Calu3 (cell line): ENCODE results near the gene NDUFA5. TPM values are rescaled to one million over a fixed set of nuclear protein-coding genes. Genes with fewer than 3 reads are reported as not detected.

Experiments
- BruUV-seq: library from RNA; stranded (reverse); fragments of 400-500 nt; replicated peaks from 2 replicates; lab custom pipeline; 2021; lab: Mats Ljungman, UMichigan
- CTCF ChIA-PET: fragments of 300-600 bp; sonication (Branson Sonifier 250); formaldehyde crosslinking; loops from one replicate; lab custom pipeline; 2022; ENCODE audit warnings: antibody characterized with exemption; lab: Charles Lee
- DNase-seq: peaks from one replicate; pipeline ENCODE4 v3.0.0; 2022
- H3K27ac Mint-ChIP-seq: one replicate; pipeline ENCODE4 v1.8.0; 2022; ENCODE audit warnings: mixed read lengths; ENCODE audit not compliant: unreplicated experiment
- H3K27me3 Mint-ChIP-seq: one replicate; pipeline ENCODE4 v1.8.0; 2022; ENCODE audit warnings: mixed read lengths; ENCODE audit not compliant: unreplicated experiment
- H3K36me3 Mint-ChIP-seq: one replicate; pipeline ENCODE4 v1.8.0; 2022; ENCODE audit warnings: mild to moderate bottlenecking, moderate library complexity, mixed read lengths; ENCODE audit not compliant: insufficient read depth, unreplicated experiment
- H3K4me1 Mint-ChIP-seq: one replicate; pipeline ENCODE4 v1.8.0; 2022; ENCODE audit warnings: mild to moderate bottlenecking, low read depth, mixed read lengths; ENCODE audit not compliant: unreplicated experiment
- H3K4me3 Mint-ChIP-seq: one replicate; pipeline ENCODE4 v1.8.0; 2022; ENCODE audit warnings: mild to moderate bottlenecking, low read depth, moderate library complexity, mixed read lengths; ENCODE audit not compliant: unreplicated experiment
- H3K9me3 Mint-ChIP-seq: one replicate; pipeline ENCODE4 v1.8.0; 2022; ENCODE audit warnings: low read depth, mixed read lengths; ENCODE audit not compliant: unreplicated experiment
- CTCF ChIP-seq: fragments of 200-600 bp; IDR thresholded peaks from one replicate; pipeline ENCODE4 v1.8.0; 2022; ENCODE audit warnings: antibody characterized with exemption; ENCODE audit not compliant: unreplicated experiment
- intact Hi-C: fragments of 100-400 bp; cut with micrococcal nuclease; formaldehyde crosslinking; loops from one replicate; pipeline ENCODE4 v1.10.0; 2022; ENCODE audit not compliant: unreplicated experiment
- total RNA-seq: library from RNA; stranded (reverse); gene quantifications from 2 replicates; pipeline ENCODE4 v1.2.3, GENCODE V29; 2022

Gene NDUFA5
- total RNA-seq, 1 experiment from 2014 or later, result 75.1 TPM

DNA sequence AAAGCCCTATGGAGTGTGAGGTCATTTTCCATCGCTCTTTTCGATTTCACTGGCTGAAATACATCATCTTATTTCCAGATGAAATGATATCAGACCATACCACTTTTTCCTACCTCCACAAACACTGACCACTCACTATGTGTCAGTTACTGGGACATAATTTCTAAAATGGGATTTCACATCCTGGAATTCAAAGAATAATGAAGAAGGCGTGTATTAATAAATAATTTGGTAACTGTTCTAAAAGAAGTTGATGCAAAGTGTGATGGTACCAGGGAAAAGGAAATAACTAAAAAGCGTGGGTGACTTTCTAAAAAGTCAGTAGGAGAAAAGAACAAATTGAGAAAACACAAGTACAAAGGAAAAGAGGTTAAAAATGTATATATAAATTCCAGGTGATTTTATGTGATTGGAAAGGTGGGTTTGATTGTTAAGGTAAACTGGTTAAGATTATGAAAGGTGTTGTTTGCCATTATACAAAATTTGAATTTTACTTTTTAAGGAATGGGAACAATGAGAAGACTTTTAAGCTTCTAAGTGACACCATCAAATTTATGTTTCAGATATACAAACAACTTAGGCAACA lies 764 bp upstream of the NDUFA5 start:
- intact Hi-C loops, result no loop called here
- no peaks in the 10 kb centered on the region for H3K4me1 Mint-ChIP-seq

GRCh38 chr7:123557016-123557397 lies 611 bp downstream of the NDUFA5 start:
- Mint-ChIP-seq H3K4me3 (no peak overlapping the region), H3K27me3 (no peaks in the 10 kb centered on the region), H3K27ac (no peak overlapping the region), H3K9me3 (no peaks in the 10 kb centered on the region), H3K36me3 (peaks cover 10% of the 10 kb centered on the region), H3K4me1 (no peaks in the 10 kb centered on the region)
- intact Hi-C loops, result no loop called here
- no peak for TF ChIP-seq CTCF
- CTCF ChIA-PET, result interaction anchor here (0.5 to 1.9 kb wide), 3 partner anchors 10 to 459 kb away, joined by 3 to 7 read pairs (median 5); no protein-coding TSS in a partner anchor
- TSS peak; percentile 35 for BruUV-seq
- no peak for DNase-seq

More for the DNA sequence above, 764 bp upstream of the NDUFA5 start:
- Mint-ChIP-seq H3K9me3 (no peaks in the 10 kb centered on the region), H3K36me3 (peaks cover 4% of the 10 kb centered on the region), H3K4me3 (no peak overlapping the region), H3K27me3 (no peaks in the 10 kb centered on the region), H3K27ac (no peak overlapping the region)
- CTCF ChIA-PET, result interaction anchor here (1.3 to 1.9 kb wide), 3 partner anchors 9 to 240 kb away, joined by 3 to 7 read pairs (median 4); no protein-coding TSS in a partner anchor
- DNase-seq, result no peak
- BruUV-seq, result no TSS peak
- TF ChIP-seq CTCF, result no peak

DNA sequence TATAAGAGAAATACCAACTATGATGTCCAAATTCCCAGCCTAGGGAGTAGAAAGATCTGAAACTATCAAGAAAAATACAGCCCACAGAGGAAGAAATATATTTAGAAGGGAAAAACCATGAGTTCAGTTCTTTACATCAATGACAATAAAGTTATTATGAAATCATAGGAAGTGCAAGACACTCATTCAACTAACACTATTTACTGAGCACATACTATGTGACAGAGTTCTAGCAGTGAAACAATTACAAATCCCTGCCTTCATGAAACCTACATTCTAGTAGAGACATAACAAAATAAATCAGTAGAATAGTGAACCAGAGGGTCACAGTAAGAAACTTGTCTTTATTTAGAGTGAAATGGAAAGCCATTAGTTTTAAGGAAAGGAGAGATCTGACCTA lies 2.1 kb downstream of the NDUFA5 start:
- Mint-ChIP-seq H3K9me3 (no peaks in the 10 kb centered on the region), H3K27me3 (no peaks in the 10 kb centered on the region), H3K36me3 (peaks cover 14% of the 10 kb centered on the region), H3K27ac (no peak overlapping the region), H3K4me1 (no peaks in the 10 kb centered on the region), H3K4me3 (no peak overlapping the region)
- CTCF ChIA-PET, result no interaction called here
- DNase-seq, result no peak
- intact Hi-C loops, result no loop called here
- no TSS peak for BruUV-seq
- no peak for TF ChIP-seq CTCF

DNA sequence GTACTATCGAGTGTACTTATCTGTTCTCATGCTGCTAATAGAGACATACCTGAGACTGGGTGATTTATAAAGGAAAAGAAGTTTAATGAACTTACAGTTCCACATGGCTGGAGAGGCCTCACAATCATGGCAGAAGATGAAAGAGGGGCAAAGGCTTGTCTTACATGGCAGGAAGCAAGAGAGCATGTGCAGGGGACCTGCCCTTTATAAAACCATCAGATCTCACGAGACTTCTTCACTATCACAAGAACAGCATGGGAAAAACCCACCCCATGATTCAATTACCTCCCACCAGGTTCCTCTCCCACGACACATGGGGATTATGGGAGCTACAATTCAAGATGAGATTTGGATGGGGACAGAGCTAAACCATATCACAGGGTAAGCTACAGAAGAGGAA lies 4.5 kb downstream of the NDUFA5 start:
- no TSS peak for BruUV-seq

More for the DNA sequence above, 4.5 kb downstream of the NDUFA5 start:
- CTCF ChIA-PET, result interaction anchor here (0.7 kb wide), 1 partner anchor 86 kb away, joined by 3 read pairs; no protein-coding TSS in a partner anchor
- no peak overlapping the region for H3K27ac Mint-ChIP-seq
- H3K9me3 Mint-ChIP-seq, result no peaks in the 10 kb centered on the region
- H3K4me3 Mint-ChIP-seq, result no peak overlapping the region
- no peak for TF ChIP-seq CTCF
- DNase-seq, result no peak
- intact Hi-C loops, result no loop called here
- H3K36me3 Mint-ChIP-seq, result peaks cover 16% of the 10 kb centered on the region
- H3K4me1 Mint-ChIP-seq, result no peaks in the 10 kb centered on the region
- H3K27me3 Mint-ChIP-seq, result no peaks in the 10 kb centered on the region
